PC-9 (cell line): Measurements from ENCODE around the gene CHKB. TPM values are rescaled to one million over a fixed set of nuclear protein-coding genes. Genes with fewer than 3 reads are reported as not detected.

ENCODE experiments used
- BruUV-seq: library from RNA; stranded (reverse); fragments of 400-500 nt; replicated peaks from 2 replicates; lab custom pipeline; 2021; lab: Mats Ljungman, UMichigan
- CTCF ChIA-PET: fragments of 300-600 bp; sonication (Branson Sonifier 250); formaldehyde crosslinking; loops from one replicate; lab custom pipeline; 2022; ENCODE audit warnings: antibody characterized with exemption; lab: Charles Lee
- POLR2A ChIA-PET: fragments of 300-600 bp; sonication (Branson Sonifier 250); formaldehyde crosslinking; loops from one replicate; lab custom pipeline; 2022; ENCODE audit warnings: antibody characterized with exemption; ENCODE audit not compliant: unreplicated experiment; lab: Charles Lee
- DNase-seq, 2 experiments: peaks; one replicate each; pipeline versions ENCODE4 v3.0.0 to v3.0.0-alpha.2; 2015 to 2022; ENCODE audit warnings: mixed read lengths in 1 of 2
- H2AFZ ChIP-seq: fragments of 200-600 bp; sonication (generic); 2 replicates; pipeline ENCODE4 v1.8.1; 2017; ENCODE audit warnings: antibody characterized with exemption
- H3F3A ChIP-seq: fragments of 200-600 bp; sonication (generic); 2 replicates; pipeline ENCODE4 v1.8.1; 2017; ENCODE audit warnings: antibody characterized with exemption, mild to moderate bottlenecking, low read depth; ENCODE audit not compliant: insufficient read depth
- H3K27ac ChIP-seq: fragments of 200-600 bp; sonication (generic); 2 replicates; pipeline ENCODE4 v1.6.1; 2016; ENCODE audit warnings: mixed run types
- H3K27me3 ChIP-seq: fragments of 200-600 bp; sonication (generic); 2 replicates; pipeline ENCODE4 v1.6.1; 2016; ENCODE audit warnings: low read depth, mixed run types; ENCODE audit not compliant: insufficient read depth
- H3K36me3 ChIP-seq: fragments of 200-600 bp; sonication (generic); 2 replicates; pipeline ENCODE4 v1.6.1; 2016; ENCODE audit warnings: low read depth, mixed run types
- H3K4me1 ChIP-seq: fragments of 200-600 bp; sonication (generic); replicated peaks from 2 replicates; pipeline ENCODE4 v1.6.1; 2016; ENCODE audit warnings: mixed run types; ENCODE audit not compliant: insufficient read depth
- H3K4me2 ChIP-seq: fragments of 200-600 bp; sonication (generic); 2 replicates; pipeline ENCODE4 v1.6.1; 2017; ENCODE audit warnings: mixed run types
- H3K4me3 ChIP-seq: fragments of 200-600 bp; sonication (generic); 2 replicates; pipeline ENCODE4 v1.6.1; 2016; ENCODE audit warnings: mixed run types
- H3K79me2 ChIP-seq: fragments of 200-600 bp; sonication (generic); 2 replicates; pipeline ENCODE4 v1.6.1; 2017; ENCODE audit warnings: low read depth, mixed run types
- H3K9me2 ChIP-seq: fragments of 200-600 bp; sonication (generic); 2 replicates; pipeline ENCODE4 v1.8.1; 2017; ENCODE audit warnings: mild to moderate bottlenecking; ENCODE audit not compliant: insufficient read depth
- H3K9me3 ChIP-seq: fragments of 200-600 bp; sonication (generic); 2 replicates; pipeline ENCODE4 v1.8.1; 2016; ENCODE audit warnings: low read depth; ENCODE audit not compliant: insufficient read depth
- H4K20me1 ChIP-seq: fragments of 200-600 bp; sonication (generic); 2 replicates; pipeline ENCODE4 v1.8.1; 2017; ENCODE audit not compliant: insufficient read depth
- CTCF ChIP-seq: fragments of 200-600 bp; sonication (generic); conservative IDR thresholded peaks from 2 replicates; pipeline ENCODE4 v1.6.1; 2017; ENCODE audit warnings: mixed run types, antibody characterized with exemption, mild to moderate bottlenecking, moderate library complexity
- EZH2 ChIP-seq: fragments of 200-600 bp; sonication (generic); IDR thresholded peaks from 2 replicates; pipeline ENCODE4 v1.8.0; 2017; ENCODE audit warnings: antibody characterized with exemption, low read depth
- intact Hi-C: fragments of 100-400 bp; cut with micrococcal nuclease; formaldehyde crosslinking; loops from one replicate; pipeline ENCODE4 v1.10.0; 2022; ENCODE audit not compliant: unreplicated experiment
- total RNA-seq: library from RNA; stranded (reverse); gene quantifications from 2 replicates; pipeline ENCODE4 v1.2.3, GENCODE V29; 2021

CHKB gene
- total RNA-seq, 1 experiment from 2014 or later: 60.0 TPM

GRCh38 chr22:50567721-50568252 is 14.9 kb downstream of the CHKB start:
- Histone ChIP-seq H3F3A (peaks cover 24% of the 10 kb centered on the region; the same call in 1 of the 2 replicates), H4K20me1 (no peaks in the 10 kb centered on the region), H3K9me2 (no peaks in the 10 kb centered on the region), H3K79me2 (no peaks in the 10 kb centered on the region), H2AFZ (no peak overlapping the region), H3K36me3 (peaks cover 21% of the 10 kb centered on the region; the same call in 1 of the 2 replicates), H3K4me1 (peaks cover 17% of the 10 kb centered on the region), H3K4me2 (no peak overlapping the region), H3K9me3 (no peaks in the 10 kb centered on the region), H3K27ac (no peak overlapping the region), H3K27me3 (no peaks in the 10 kb centered on the region), H3K4me3 (no peak overlapping the region)
- BruUV-seq: no TSS peak
- no peak for DNase-seq
- ChIA-PET CTCF (no interaction called here), POLR2A (no interaction called here)
- intact Hi-C loops: no loop called here
- TF ChIP-seq EZH2 (no peak), CTCF (no peak)

- no peaks in the 10 kb centered on the region for H3K27me3 ChIP-seq
- no peaks in the 10 kb centered on the region for H3K79me2 ChIP-seq
- no peak overlapping the region; the same call in 1 of the 2 replicates for H3K4me3 ChIP-seq
- intact Hi-C loops: no loop called here
- ChIA-PET CTCF (no interaction called here), POLR2A (no interaction called here)
- H4K20me1 ChIP-seq: no peaks in the 10 kb centered on the region
- BruUV-seq: no TSS peak
- TF ChIP-seq EZH2 (no peak), CTCF (no peak)
- H3K27ac ChIP-seq: no peak overlapping the region
- no peak overlapping the region for H2AFZ ChIP-seq
- no peaks in the 10 kb centered on the region for H3K9me2 ChIP-seq
- H3K4me1 ChIP-seq: peaks cover 17% of the 10 kb centered on the region
- H3K4me2 ChIP-seq: peak overlapping the region; percentile 83
- no peak for DNase-seq
- H3F3A ChIP-seq: peaks cover 24% of the 10 kb centered on the region; the same call in 1 of the 2 replicates
- H3K36me3 ChIP-seq: peaks cover 4% of the 10 kb centered on the region; the same call in 1 of the 2 replicates
- no peaks in the 10 kb centered on the region for H3K9me3 ChIP-seq
These were observed 18.4 kb downstream of the CHKB start for GRCh38 chr22:50564289-50564688.

- Histone ChIP-seq H3K9me2 (no peaks in the 10 kb centered on the region), H3K27ac (no peak overlapping the region), H3K27me3 (no peaks in the 10 kb centered on the region), H2AFZ (peak overlapping the region; percentile 91), H3K4me3 (peak overlapping the region; percentile 70), H3K79me2 (no peaks in the 10 kb centered on the region), H3F3A (peaks cover 24% of the 10 kb centered on the region; the same call in 1 of the 2 replicates), H3K4me1 (peaks cover 17% of the 10 kb centered on the region), H3K4me2 (peak overlapping the region; percentile 83), H3K9me3 (no peaks in the 10 kb centered on the region), H3K36me3 (no peaks in the 10 kb centered on the region), H4K20me1 (no peaks in the 10 kb centered on the region)
- no peak for DNase-seq
- intact Hi-C loops: loop anchor here (1.0 to 2.0 kb wide), 2 partner anchors 19 to 33 kb away; partner anchors contain the start of genes CHKB and TYMP
- POLR2A ChIA-PET: interaction anchor here (0.6 to 1.1 kb wide), 3 partner anchors 12 to 31 kb away, joined by 3 to 18 read pairs (median 5); no protein-coding TSS in a partner anchor
- no TSS peak for BruUV-seq
- CTCF ChIA-PET: interaction anchor here (0.5 to 1.6 kb wide), 8 partner anchors 18 to 311 kb away, joined by 3 to 14 read pairs (median 5); partner anchors contain the start of genes KLHDC7B, LMF2, NCAPH2 and SCO2
- no peak for TF ChIP-seq EZH2
- TF ChIP-seq CTCF: no peak
These were observed 19.1 kb downstream of the CHKB start for GRCh38 chr22:50563413-50564160.
